ENCODE data around the gene INPP5F.

- TF ChIP-seq CTCF (IDR thresholded peaks at IDR 0.05; ENCODE audit: insufficient read depth, low read length, poor library complexity, severe bottlenecking) (no peak), EZH2phosphoT487 (conservative IDR thresholded peaks at IDR 0.05; ENCODE audit: low read length) (no peak)
Measured at GRCh38 chr10:119781498-119781897, 55.6 kb downstream of the INPP5F start.

All from SU-DHL-6 (cell line).